GM18507 (cell line): ENCODE data around the gene SMURF2.
"Not testable (repeated sequence)": the region's sequence is repeated elsewhere in the genome, so short reads cannot be mapped to it uniquely, and the experiment has no call there.

Experiments
- DNase-seq: peaks from one replicate; pipeline ENCODE4 v3.0.0; 2011; ENCODE audit warnings: low read depth; ENCODE audit not compliant: insufficient read length; ENCODE audit errors: extremely low spot score
- FAIRE-seq: peaks from 2 replicates; lab custom pipeline; 2011; peaks lifted over from hg19 to GRCh38; lab: Jason Lieb, UNC

SMURF2 gene

GRCh38 chr17:64607862-64608565, 54.1 kb downstream of the SMURF2 start:
- DNase-seq (no peak), FAIRE-seq (no peak)

GRCh38 chr17:64604532-64604931, 57.6 kb downstream of the SMURF2 start:
- not testable (repeated sequence) for DNase-seq, FAIRE-seq

GRCh38 chr17:64603987-64604386, 58.1 kb downstream of the SMURF2 start:
- no peak for FAIRE-seq

GRCh38 chr17:64599827-64600226, 62.3 kb downstream of the SMURF2 start:
- FAIRE-seq: no peak
- no peak for DNase-seq

More at GRCh38 chr17:64603987-64604386, 58.1 kb downstream of the SMURF2 start:
- DNase-seq: no peak

GRCh38 chr17:64599187-64599676, 62.9 kb downstream of the SMURF2 start:
- FAIRE-seq (peak; percentile 75), DNase-seq (peak; percentile 8)

GRCh38 chr17:64598672-64599071, 63.4 kb downstream of the SMURF2 start:
- DNase-seq: no peak
- no peak for FAIRE-seq

- no peak for FAIRE-seq
Measured at GRCh38 chr17:64596988-64597387, 65.1 kb downstream of the SMURF2 start.

GRCh38 chr17:64596439-64596838, 65.7 kb downstream of the SMURF2 start:
- DNase-seq (no peak), FAIRE-seq (no peak)

More at GRCh38 chr17:64596988-64597387, 65.1 kb downstream of the SMURF2 start:
- DNase-seq: no peak

GRCh38 chr17:64591944-64592343, 70.2 kb downstream of the SMURF2 start:
- no peak for DNase-seq

GRCh38 chr17:64585146-64585545, 77.0 kb downstream of the SMURF2 start:
- FAIRE-seq (no peak), DNase-seq (no peak)

More at GRCh38 chr17:64591944-64592343, 70.2 kb downstream of the SMURF2 start:
- no peak for FAIRE-seq

- DNase-seq: no peak
- no peak for FAIRE-seq
Measured at GRCh38 chr17:64583038-64583437, 79.1 kb downstream of the SMURF2 start.

- DNase-seq: no peak
- no peak for FAIRE-seq
Measured at GRCh38 chr17:64580384-64581315, 81.5 kb downstream of the SMURF2 start.

GRCh38 chr17:64579917-64580316, 82.2 kb downstream of the SMURF2 start:
- FAIRE-seq (no peak), DNase-seq (no peak)

- not testable (repeated sequence) for DNase-seq, FAIRE-seq
Measured at GRCh38 chr17:64577025-64577424, 85.1 kb downstream of the SMURF2 start.

- FAIRE-seq (no peak), DNase-seq (no peak)
Measured at GRCh38 chr17:64575431-64575830, 86.7 kb downstream of the SMURF2 start.

GRCh38 chr17:64574646-64575045, 87.5 kb downstream of the SMURF2 start:
- FAIRE-seq (no peak), DNase-seq (no peak)

- no peak for FAIRE-seq
- no peak for DNase-seq
Measured at GRCh38 chr17:64573214-64573613, 88.9 kb downstream of the SMURF2 start.

GRCh38 chr17:64572682-64573154, 89.4 kb downstream of the SMURF2 start:
- DNase-seq: no peak
- FAIRE-seq: no peak

- DNase-seq (no peak), FAIRE-seq (no peak)
Measured at GRCh38 chr17:64571746-64572145, 90.4 kb downstream of the SMURF2 start.

- DNase-seq (no peak), FAIRE-seq (no peak)
Measured at GRCh38 chr17:64565563-64565962, 96.5 kb downstream of the SMURF2 start.
